Hepatocyte (in vitro differentiated cells): Measurements from ENCODE around the gene CXCR2. TPM values are rescaled to one million over a fixed set of nuclear protein-coding genes. Genes with fewer than 3 reads are reported as not detected.
A peak's percentile ranks its signal among the peaks of the same experiment; 100 is the strongest.

Source experiments
- DNase-seq: peaks from one replicate; pipeline ENCODE4 v3.0.0-alpha.2; 2016; ENCODE audit warnings: low spot score
- H2AFZ ChIP-seq: fragments of 200-600 bp; sonication (generic); 2 replicates; pipeline ENCODE4 v1.6.0; 2016; ENCODE audit warnings: antibody characterized with exemption, mild to moderate bottlenecking
- H3K27ac ChIP-seq: fragments of 200-600 bp; sonication (generic); 2 replicates; pipeline ENCODE4 v1.5.1; 2016; ENCODE audit warnings: mild to moderate bottlenecking
- H3K27me3 ChIP-seq: fragments of 200-600 bp; sonication (generic); 2 replicates; pipeline ENCODE4 v1.6.1; 2016
- H3K36me3 ChIP-seq: fragments of 200-600 bp; sonication (generic); replicated peaks from 2 replicates; pipeline ENCODE4 v1.5.1; 2016; ENCODE audit warnings: low read depth; ENCODE audit not compliant: insufficient read depth
- H3K4me1 ChIP-seq: fragments of 200-600 bp; sonication (generic); 2 replicates; pipeline ENCODE4 v1.5.1; 2016; ENCODE audit warnings: mild to moderate bottlenecking, moderate library complexity; ENCODE audit not compliant: insufficient read depth
- H3K4me2 ChIP-seq: fragments of 200-600 bp; sonication (generic); 2 replicates; pipeline ENCODE4 v1.6.0; 2016
- H3K4me3 ChIP-seq: fragments of 200-600 bp; sonication (generic); 2 replicates; pipeline ENCODE4 v1.5.1; 2016; ENCODE audit warnings: mild to moderate bottlenecking
- H3K79me2 ChIP-seq: fragments of 200-600 bp; sonication (generic); 2 replicates; pipeline ENCODE4 v1.6.0; 2017; ENCODE audit warnings: mild to moderate bottlenecking
- H3K9me2 ChIP-seq: fragments of 200-600 bp; sonication (generic); replicated peaks from 2 replicates; pipeline ENCODE4 v1.6.0; 2017; ENCODE audit warnings: mild to moderate bottlenecking; ENCODE audit not compliant: insufficient read depth
- H3K9me3 ChIP-seq: fragments of 200-600 bp; sonication (generic); 2 replicates; pipeline ENCODE4 v1.5.1; 2016; ENCODE audit warnings: low read depth, mild to moderate bottlenecking
- H4K20me1 ChIP-seq: fragments of 200-600 bp; sonication (generic); 2 replicates; pipeline ENCODE4 v1.6.0; 2016; ENCODE audit warnings: mild to moderate bottlenecking; ENCODE audit not compliant: insufficient read depth, poor library complexity, severe bottlenecking
- CTCF ChIP-seq: fragments of 200-600 bp; sonication (generic); IDR thresholded peaks from 2 replicates; pipeline ENCODE4 v1.5.1; 2016; ENCODE audit warnings: antibody characterized with exemption, mild to moderate bottlenecking; ENCODE audit not compliant: poor library complexity
- EZH2 ChIP-seq: fragments of 200-600 bp; sonication (generic); IDR thresholded peaks from 2 replicates; pipeline ENCODE4 v1.6.1; 2016; ENCODE audit warnings: antibody characterized with exemption, mild to moderate bottlenecking, borderline replicate concordance
- EZH2phosphoT487 ChIP-seq: fragments of 200-600 bp; sonication (generic); IDR thresholded peaks from one replicate; pipeline ENCODE4 v1.6.1; 2018; ENCODE audit warnings: antibody characterized with exemption, mild to moderate bottlenecking, low read depth, moderate library complexity; ENCODE audit not compliant: unreplicated experiment, severe bottlenecking
- WGBS: methylation state at CpG from one replicate; pipeline ENCODE4 v1.1.6; 2016; ENCODE audit warnings: low lambda C conversion rate; ENCODE audit errors: missing lambda C conversion rate; 5-methylcytosine and 5-hydroxymethylcytosine counted together
- polyA plus RNA-seq: library from polyadenylated mRNA; unstranded; fragments of >200 nt; fragmentation: Nextera tagmentation; extraction: Ambion mirVana; gene quantifications from 2 replicates; pipeline ENCODE4 v1.2.1, GENCODE V29; 2016
- total RNA-seq: library from RNA; depleted of rRNA; stranded (reverse); fragments of >200 nt; gene quantifications from 2 replicates; pipeline ENCODE4 v1.2.3, GENCODE V29; 2014

The CXCR2 gene
- total and polyA plus RNA-seq, 2 experiments from 2014 or later: 0.07 to 0.56 TPM

- Histone ChIP-seq H3K79me2 (no peaks in the 10 kb centered on the region), H3K4me2 (no peak overlapping the region), H3K27ac (no peak overlapping the region), H2AFZ (no peak overlapping the region), H3K4me1 (peaks cover 12% of the 10 kb centered on the region), H3K4me3 (no peak overlapping the region), H3K9me2 (no peaks in the 10 kb centered on the region), H3K9me3 (no peaks in the 10 kb centered on the region), H4K20me1 (no peaks in the 10 kb centered on the region), H3K36me3 (no peaks in the 10 kb centered on the region), H3K27me3 (no peaks in the 10 kb centered on the region)
- no peak for DNase-seq
- TF ChIP-seq EZH2 (no peak), CTCF (no peak), EZH2phosphoT487 (no peak)
- WGBS: 65% methylated on average over 2 of the region's 2 CpGs
These were observed 47.0 kb downstream of the CXCR2 start for GRCh38 chr2:218172845-218173244.

GRCh38 chr2:218179782-218180181 is 54.0 kb downstream of the CXCR2 start:
- peaks cover 12% of the 10 kb centered on the region for H3K4me1 ChIP-seq
- no peak overlapping the region for H3K27ac ChIP-seq
- H3K79me2 ChIP-seq: no peaks in the 10 kb centered on the region
- H3K4me3 ChIP-seq: no peak overlapping the region
- H3K36me3 ChIP-seq: no peaks in the 10 kb centered on the region
- no peaks in the 10 kb centered on the region for H3K9me3 ChIP-seq
- WGBS: 89% methylated on average over 4 of the region's 4 CpGs
- TF ChIP-seq EZH2phosphoT487: no peak
- no peak for TF ChIP-seq EZH2
- no peak overlapping the region for H2AFZ ChIP-seq
- H3K27me3 ChIP-seq: no peaks in the 10 kb centered on the region
- DNase-seq: no peak
- no peaks in the 10 kb centered on the region for H4K20me1 ChIP-seq
- H3K4me2 ChIP-seq: no peak overlapping the region
- no peaks in the 10 kb centered on the region for H3K9me2 ChIP-seq

GRCh38 chr2:218180467-218181114 is 54.8 kb downstream of the CXCR2 start:
- Histone ChIP-seq H3K27ac (peak overlapping the region; percentile 50), H3K36me3 (no peaks in the 10 kb centered on the region), H3K27me3 (no peaks in the 10 kb centered on the region), H3K4me3 (no peak overlapping the region), H4K20me1 (no peaks in the 10 kb centered on the region), H3K9me2 (no peaks in the 10 kb centered on the region), H3K79me2 (no peaks in the 10 kb centered on the region), H3K9me3 (no peaks in the 10 kb centered on the region), H2AFZ (no peak overlapping the region), H3K4me1 (peaks cover 12% of the 10 kb centered on the region), H3K4me2 (no peak overlapping the region)
- 75% methylated on average over 8 of the region's 9 CpGs for WGBS
- peak; percentile 52 for DNase-seq
- no peak for TF ChIP-seq CTCF
- no peak for TF ChIP-seq EZH2phosphoT487
- no peak for TF ChIP-seq EZH2

- WGBS: 100% methylated on average over 1 of the region's 1 CpG
- H3K36me3 ChIP-seq: no peaks in the 10 kb centered on the region
- H3K79me2 ChIP-seq: no peaks in the 10 kb centered on the region
These were observed 58.5 kb downstream of the CXCR2 start for GRCh38 chr2:218184331-218184730.

More at GRCh38 chr2:218184331-218184730, 58.5 kb downstream of the CXCR2 start:
- Histone ChIP-seq H3K4me3 (no peak overlapping the region), H2AFZ (no peak overlapping the region), H3K27me3 (no peaks in the 10 kb centered on the region), H3K9me2 (no peaks in the 10 kb centered on the region), H3K27ac (no peak overlapping the region), H3K4me1 (peaks cover 12% of the 10 kb centered on the region), H4K20me1 (no peaks in the 10 kb centered on the region), H3K9me3 (no peaks in the 10 kb centered on the region), H3K4me2 (no peak overlapping the region)
- TF ChIP-seq EZH2: no peak
- no peak for TF ChIP-seq CTCF
- no peak for TF ChIP-seq EZH2phosphoT487
- no peak for DNase-seq
